KMS-11 (cell line): ENCODE measurements around the gene BTG3.
A peak's percentile ranks its signal among the peaks of the same experiment; 100 is the strongest.

ENCODE experiments used
- H2AFZ ChIP-seq: fragments of 200-600 bp; sonication (generic); 2 replicates; pipeline ENCODE4 v1.6.1; 2016; ENCODE audit warnings: antibody characterized with exemption, mixed run types, low read depth
- H3K27ac ChIP-seq: fragments of 200-600 bp; sonication (generic); 2 replicates; pipeline ENCODE4 v1.6.1; 2016; ENCODE audit warnings: mild to moderate bottlenecking, mixed run types
- H3K27me3 ChIP-seq: fragments of 200-600 bp; sonication (generic); 2 replicates; pipeline ENCODE4 v1.6.1; 2017; ENCODE audit warnings: mild to moderate bottlenecking, low read depth, mixed run types, moderate library complexity; ENCODE audit not compliant: insufficient read depth
- H3K36me3 ChIP-seq: fragments of 200-600 bp; sonication (generic); 2 replicates; pipeline ENCODE4 v1.6.1; 2017; ENCODE audit warnings: mild to moderate bottlenecking, mixed run types; ENCODE audit not compliant: insufficient read depth
- H3K4me1 ChIP-seq: fragments of 200-600 bp; sonication (generic); 2 replicates; pipeline ENCODE4 v1.6.1; 2016; ENCODE audit warnings: mild to moderate bottlenecking, low read depth, mixed run types; ENCODE audit not compliant: poor library complexity, severe bottlenecking
- H3K4me2 ChIP-seq: fragments of 200-600 bp; sonication (generic); 2 replicates; pipeline ENCODE4 v1.7.0; 2016; ENCODE audit warnings: mild to moderate bottlenecking, mixed run types
- H3K4me3 ChIP-seq: fragments of 200-600 bp; sonication (generic); IDR thresholded peaks from 2 replicates; pipeline ENCODE4 v1.6.1; 2017; ENCODE audit warnings: low read depth, low read length, mixed read lengths; ENCODE audit not compliant: insufficient read depth
- H3K79me2 ChIP-seq: fragments of 200-600 bp; sonication (generic); 2 replicates; pipeline ENCODE4 v1.6.1; 2016; ENCODE audit warnings: low read depth, mixed run types; ENCODE audit not compliant: insufficient read depth
- H3K9ac ChIP-seq: fragments of 200-600 bp; sonication (generic); 2 replicates; pipeline ENCODE4 v1.6.1; 2016; ENCODE audit warnings: mild to moderate bottlenecking, mixed run types
- H4K20me1 ChIP-seq: fragments of 200-600 bp; sonication (generic); 2 replicates; pipeline ENCODE4 v1.6.1; 2016; ENCODE audit warnings: mild to moderate bottlenecking, mixed run types; ENCODE audit not compliant: insufficient read depth
- CTCF ChIP-seq: fragments of 200-600 bp; sonication (generic); conservative IDR thresholded peaks from 2 replicates; pipeline ENCODE4 v1.6.1; 2017; ENCODE audit warnings: low read depth, mild to moderate bottlenecking, antibody characterized with exemption, low read length, moderate library complexity, mixed read lengths

BTG3 gene

GRCh38 chr21:17613242-17613676 lies 558 bp upstream of the BTG3 start:
- H3K4me2 ChIP-seq, result 0 out of 2 replicates have a peak overlapping the region, but pooled peaks have one; percentile 26
- no peaks in the 10 kb centered on the region for H3K36me3 ChIP-seq
- no peak overlapping the region for H3K27ac ChIP-seq
- TF ChIP-seq CTCF, result no peak
- peak overlapping the region; percentile 70 for H2AFZ ChIP-seq
- peaks cover 19% of the 10 kb centered on the region for H3K4me1 ChIP-seq
- peaks cover 17% of the 10 kb centered on the region; the same call in 1 of the 2 replicates for H4K20me1 ChIP-seq
- no peaks in the 10 kb centered on the region for H3K27me3 ChIP-seq
- H3K9ac ChIP-seq, result peak overlapping the region; percentile 93; the same call in 1 of the 2 replicates
- no peak overlapping the region for H3K4me3 ChIP-seq
- H3K79me2 ChIP-seq, result peaks cover 40% of the 10 kb centered on the region

DNA sequence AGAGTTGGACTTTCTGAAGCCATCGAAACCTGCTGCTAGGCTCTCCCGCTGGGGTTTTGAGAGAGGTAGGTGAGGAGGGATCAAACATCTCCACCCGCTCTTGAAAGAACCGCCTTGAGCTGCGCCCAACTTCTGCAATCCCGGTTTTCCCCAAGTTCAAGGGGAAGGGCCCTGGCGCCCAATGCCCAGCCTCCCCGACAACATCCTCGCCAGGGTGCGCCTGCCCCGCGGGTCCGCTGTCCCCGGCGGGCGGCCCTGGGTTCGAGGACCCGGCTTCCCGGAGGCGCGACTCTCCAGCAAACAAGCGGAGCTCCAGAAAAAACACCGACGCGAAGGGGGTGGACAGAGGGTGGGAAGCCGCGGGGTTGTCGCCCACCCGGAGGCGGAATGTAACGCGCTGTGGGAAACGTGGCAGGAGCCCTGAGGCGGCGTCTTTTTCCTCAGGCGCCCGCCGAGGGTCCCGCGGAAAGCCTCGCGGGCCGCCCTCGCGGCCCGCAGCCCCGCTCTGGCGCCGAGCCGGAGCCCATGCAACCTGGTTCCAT lies 607 bp downstream of the BTG3 start:
- Histone ChIP-seq H2AFZ (peak overlapping the region; percentile 70), H3K27ac (peak overlapping the region; percentile 70), H4K20me1 (peaks cover 17% of the 10 kb centered on the region; the same call in 1 of the 2 replicates)

GRCh38 chr21:17611414-17612022 lies 1.2 kb downstream of the BTG3 start:
- Histone ChIP-seq H2AFZ (peak overlapping the region; percentile 70), H3K4me2 (peak overlapping the region; percentile 96), H3K27me3 (no peaks in the 10 kb centered on the region), H3K9ac (peak overlapping the region; percentile 93), H3K79me2 (peaks cover 57% of the 10 kb centered on the region), H4K20me1 (peaks cover 17% of the 10 kb centered on the region; the same call in 1 of the 2 replicates), H3K4me3 (peak overlapping the region; percentile 28), H3K36me3 (no peaks in the 10 kb centered on the region; the same call in 1 of the 2 replicates), H3K4me1 (peaks cover 19% of the 10 kb centered on the region), H3K27ac (peak overlapping the region; percentile 70)
- TF ChIP-seq CTCF, result no peak

More for the DNA sequence above, 607 bp downstream of the BTG3 start:
- TF ChIP-seq CTCF, result no peak
- H3K4me1 ChIP-seq, result peaks cover 19% of the 10 kb centered on the region
- H3K79me2 ChIP-seq, result peaks cover 51% of the 10 kb centered on the region
- peak overlapping the region; percentile 93 for H3K9ac ChIP-seq
- peak overlapping the region; percentile 28 for H3K4me3 ChIP-seq
- no peaks in the 10 kb centered on the region for H3K27me3 ChIP-seq
- peak overlapping the region; percentile 96 for H3K4me2 ChIP-seq
- H3K36me3 ChIP-seq, result no peaks in the 10 kb centered on the region; the same call in 1 of the 2 replicates

DNA sequence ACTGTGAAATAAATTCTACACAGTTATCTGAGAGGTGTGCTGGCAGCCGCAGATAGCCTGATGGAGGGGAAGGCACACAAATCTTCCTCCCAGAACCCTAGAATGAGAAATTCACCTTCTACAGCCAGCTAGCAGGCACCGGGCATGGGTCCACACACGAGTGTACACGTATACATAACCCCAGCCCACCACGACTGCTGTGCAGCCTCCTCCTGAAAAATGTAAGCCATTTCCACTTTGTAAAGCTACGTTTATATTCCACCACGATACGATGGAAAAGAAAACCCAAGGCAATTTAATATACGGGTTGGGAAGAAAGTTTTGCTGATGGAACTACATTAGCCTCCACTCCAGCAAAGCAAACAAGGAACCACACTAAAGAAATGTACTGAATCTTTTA lies 1.8 kb downstream of the BTG3 start:
- Histone ChIP-seq H4K20me1 (peaks cover 17% of the 10 kb centered on the region; the same call in 1 of the 2 replicates), H3K4me2 (peak overlapping the region; percentile 96), H2AFZ (peak overlapping the region; percentile 70; the same call in 1 of the 2 replicates)

More for the DNA sequence above, 1.8 kb downstream of the BTG3 start:
- TF ChIP-seq CTCF, result no peak
- peak overlapping the region; percentile 70 for H3K27ac ChIP-seq
- H3K27me3 ChIP-seq, result no peaks in the 10 kb centered on the region
- no peaks in the 10 kb centered on the region; the same call in 1 of the 2 replicates for H3K36me3 ChIP-seq
- peak overlapping the region; percentile 93 for H3K9ac ChIP-seq
- peak overlapping the region; percentile 28 for H3K4me3 ChIP-seq
- H3K79me2 ChIP-seq, result peaks cover 63% of the 10 kb centered on the region
- peaks cover 19% of the 10 kb centered on the region for H3K4me1 ChIP-seq
